K562 (cell line): ENCODE data around the gene CFAP410. TPM values are rescaled to one million over a fixed set of nuclear protein-coding genes. Genes with fewer than 3 reads are reported as not detected.

Experiments used
- ELF2 ChIP-seq: fragments of 250-450 bp; sonication (Bioruptor Pico); IDR thresholded peaks from 2 replicates; pipeline ENCODE4 v1.5.0; 2021; ENCODE audit warnings: mild to moderate bottlenecking
- ELF4 ChIP-seq: fragments of 450-650 bp; formaldehyde crosslinking; IDR thresholded peaks from 2 replicates; pipeline ENCODE4 v1.4.0; 2022; ENCODE audit warnings: missing genetic modification characterization
- MTA3 ChIP-seq: fragments of 450-650 bp; formaldehyde crosslinking; IDR thresholded peaks from 2 replicates; pipeline ENCODE4 v1.6.1; 2017; ENCODE audit warnings: mild to moderate bottlenecking, borderline replicate concordance
- POLR2G ChIP-seq: fragments of 200-400 bp; formaldehyde crosslinking; IDR thresholded peaks from 2 replicates; pipeline ENCODE4 v1.6.1; 2017; ENCODE audit warnings: low read depth, mild to moderate bottlenecking, antibody characterized with exemption, low read length, moderate library complexity
- RAD21 ChIP-seq, 2 experiments: fragments of 250-450 bp in 1 of 2; fragments of 450-650 bp in 1 of 2; sonication (Bioruptor Pico) in 1 of 2; formaldehyde crosslinking in 1 of 2; IDR thresholded peaks in 1 of 2; conservative IDR thresholded peaks in 1 of 2; 2 replicates each; pipeline versions ENCODE4 v1.4.0 to v1.8.0; 2020 to 2022; ENCODE audit warnings: mild to moderate bottlenecking in 2 of 2, moderate library complexity in 1 of 2
- RBM34 ChIP-seq: fragments of 200-400 bp; formaldehyde crosslinking; IDR thresholded peaks from 2 replicates; pipeline ENCODE4 v1.6.1; 2018; ENCODE audit warnings: low read length, borderline replicate concordance; ENCODE audit not compliant: insufficient read depth
- SIN3A ChIP-seq, 2 experiments: fragments of 150-350 bp in 1 of 2; IDR thresholded peaks; 2 replicates each; pipeline ENCODE4 v1.6.1; 2011 to 2016; ENCODE audit warnings: borderline replicate concordance in 2 of 2, low read depth in 2 of 2, low read length in 2 of 2, mild to moderate bottlenecking in 2 of 2, moderate library complexity in 2 of 2; ENCODE audit not compliant: control insufficient read depth in 1 of 2
- ZBTB7A ChIP-seq: IDR thresholded peaks from 2 replicates; pipeline ENCODE4 v1.6.1; 2011; ENCODE audit warnings: low read depth, mild to moderate bottlenecking, low read length, moderate library complexity, borderline replicate concordance; ENCODE audit not compliant: control insufficient read depth
- polyA plus RNA-seq, 8 experiments: library from polyadenylated mRNA; depleted of rRNA in 4 of 8; stranded (reverse) in 5 of 8; unstranded in 3 of 8; fragments of >200 nt; fragmentation: Nextera tagmentation in 2 of 8; fragmentation: Illumina TruSeq in 1 of 8; extraction: Ambion mirVana in 2 of 8; extraction: Trizol in 1 of 8; gene quantifications; 2 replicates each; pipeline versions ENCODE4 v1.2.1 to v1.2.3, GENCODE V29; 2011 to 2014; ENCODE audit warnings: inconsistent platforms in 1 of 8, missing spikeins in 1 of 8
- total RNA-seq, 7 experiments: library from RNA; depleted of rRNA in 6 of 7; stranded (reverse); fragments of >200 nt in 6 of 7; fragmentation: Illumina TruSeq in 2 of 7; extraction: Trizol in 2 of 7; gene quantifications; 2 replicates each; pipeline versions ENCODE4 v1.2.1 to v1.2.3, GENCODE V29; 2011 to 2021; ENCODE audit warnings: low replicate concordance in 1 of 7
- TF ChIP-seq, protein P1 (sequence below): fragments of 450-650 bp; IDR thresholded peaks from 2 replicates; pipeline ENCODE4 v1.6.1; 2016; ENCODE audit warnings: borderline replicate concordance
- TF ChIP-seq, protein P2 (sequence below), 2 experiments: IDR thresholded peaks; 2 replicates each; pipeline ENCODE4 v1.6.1; 2011; ENCODE audit warnings: borderline replicate concordance in 1 of 2, control low read depth in 1 of 2, low read depth in 1 of 2, low read length in 1 of 2, mild to moderate bottlenecking in 1 of 2, mixed read lengths in 1 of 2, moderate library complexity in 1 of 2; ENCODE audit not compliant: insufficient read depth in 1 of 2, insufficient read length in 1 of 2, poor library complexity in 1 of 2, severe bottlenecking in 1 of 2; ENCODE audit errors: extremely low read depth in 1 of 2
- TF ChIP-seq, protein P3 (sequence below): fragments of 250-450 bp; sonication (Bioruptor Pico); IDR thresholded peaks from 2 replicates; pipeline ENCODE4 v1.4.0; 2020; ENCODE audit warnings: mild to moderate bottlenecking, moderate library complexity
- TF ChIP-seq, protein P4 (sequence below), 2 experiments: fragments of 200-800 bp in 1 of 2; sonication (Bioruptor generic) in 1 of 2; sonication (generic) in 1 of 2; formaldehyde crosslinking in 1 of 2; IDR thresholded peaks in 1 of 2; conservative IDR thresholded peaks in 1 of 2; 2 replicates each; pipeline versions ENCODE4 v1.5.0 to v1.6.1; 2016 to 2020; ENCODE audit warnings: missing compliant biosample characterization in 1 of 2, missing genetic modification characterization in 1 of 2, missing genetic modification reagents in 1 of 2

Gene CFAP410
- total and polyA plus RNA-seq, 9 of the 15 experiments (the other 6 are each of a cell fraction or from before 2014, with no cell fraction given): 0.07 to 17.3 (median 2.3) TPM

DNA sequence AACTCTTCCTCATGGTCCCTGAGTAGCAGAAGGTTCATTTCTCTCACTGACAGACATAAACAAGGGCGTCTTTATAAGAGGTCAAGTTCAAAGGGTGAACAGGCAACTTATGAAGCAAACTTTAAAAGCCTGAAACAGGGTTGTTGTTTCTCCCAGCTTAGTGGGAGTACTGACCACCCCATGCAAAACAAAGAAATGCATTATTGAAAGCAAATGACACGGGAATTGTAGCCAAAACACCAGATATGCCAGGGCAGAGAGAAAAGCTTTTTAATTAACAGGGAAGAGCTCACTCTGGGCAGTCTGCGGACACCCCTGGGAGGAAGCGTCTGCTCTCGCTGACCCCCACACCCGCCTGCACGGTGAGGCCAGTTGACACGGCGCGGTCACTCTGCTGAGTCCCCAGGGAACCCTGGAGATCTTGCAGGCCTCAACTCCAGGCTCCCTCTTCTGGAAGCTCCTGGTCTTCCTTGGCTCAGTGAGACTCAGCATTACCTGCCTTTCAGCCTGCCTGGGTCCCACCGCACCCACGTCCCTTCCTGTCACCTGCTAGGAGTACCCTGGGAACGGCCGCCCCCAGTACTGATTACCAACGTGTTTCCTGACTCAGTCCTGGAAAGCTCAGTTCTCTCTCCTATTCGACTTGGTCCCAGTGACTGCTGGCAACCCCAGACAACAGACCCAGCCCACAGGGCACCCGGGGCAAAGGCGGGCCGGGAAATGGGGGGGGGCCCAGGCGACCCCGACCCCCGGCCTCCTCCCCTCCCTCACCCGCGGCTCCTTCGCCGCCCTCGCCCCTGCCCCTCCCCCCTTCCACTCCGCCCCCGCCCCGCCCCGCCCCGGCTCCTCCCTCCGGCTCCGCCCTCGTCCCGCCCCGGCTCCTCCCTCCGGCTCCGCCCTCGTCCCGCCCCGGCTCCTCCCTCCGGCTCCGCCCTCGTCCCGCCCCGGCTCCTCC is 972 bp downstream of the CFAP410 start (continued):
- TF ChIP-seq, protein P1, sequence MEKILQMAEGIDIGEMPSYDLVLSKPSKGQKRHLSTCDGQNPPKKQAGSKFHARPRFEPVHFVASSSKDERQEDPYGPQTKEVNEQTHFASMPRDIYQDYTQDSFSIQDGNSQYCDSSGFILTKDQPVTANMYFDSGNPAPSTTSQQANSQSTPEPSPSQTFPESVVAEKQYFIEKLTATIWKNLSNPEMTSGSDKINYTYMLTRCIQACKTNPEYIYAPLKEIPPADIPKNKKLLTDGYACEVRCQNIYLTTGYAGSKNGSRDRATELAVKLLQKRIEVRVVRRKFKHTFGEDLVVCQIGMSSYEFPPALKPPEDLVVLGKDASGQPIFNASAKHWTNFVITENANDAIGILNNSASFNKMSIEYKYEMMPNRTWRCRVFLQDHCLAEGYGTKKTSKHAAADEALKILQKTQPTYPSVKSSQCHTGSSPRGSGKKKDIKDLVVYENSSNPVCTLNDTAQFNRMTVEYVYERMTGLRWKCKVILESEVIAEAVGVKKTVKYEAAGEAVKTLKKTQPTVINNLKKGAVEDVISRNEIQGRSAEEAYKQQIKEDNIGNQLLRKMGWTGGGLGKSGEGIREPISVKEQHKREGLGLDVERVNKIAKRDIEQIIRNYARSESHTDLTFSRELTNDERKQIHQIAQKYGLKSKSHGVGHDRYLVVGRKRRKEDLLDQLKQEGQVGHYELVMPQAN: peak; percentile 59; the same call in 1 of the 2 replicates
- TF ChIP-seq ZBTB7A (peak; percentile 93), SIN3A (IDR thresholded peaks at IDR 0.05; ENCODE audit: borderline replicate concordance in 2 of 2, control insufficient read depth in 1 of 2, low read depth in 2 of 2, low read length in 2 of 2) (peak in 1 of 2 experiments; percentile 62; a peak in 1 of 4 replicates), RBM34 (no peak), RAD21 (CRISPR knock-in tag; conservative IDR thresholded peaks at IDR 0.05 in 1 of 2, IDR thresholded peaks at IDR 0.05 in 1 of 2) (peak; percentile 13 to 50; a peak in 2 of 4 replicates), POLR2G (0 out of 2 replicates have a peak, but pooled peaks have one; percentile 30), ELF2 (CRISPR knock-in tag) (0 out of 2 replicates have a peak, but pooled peaks have one; percentile 29), MTA3 (peak; percentile 43; the same call in 1 of the 2 replicates), ELF4 (CRISPR knock-in tag) (peak; percentile 79; the same call in 1 of the 2 replicates)
- TF ChIP-seq, protein P2, sequence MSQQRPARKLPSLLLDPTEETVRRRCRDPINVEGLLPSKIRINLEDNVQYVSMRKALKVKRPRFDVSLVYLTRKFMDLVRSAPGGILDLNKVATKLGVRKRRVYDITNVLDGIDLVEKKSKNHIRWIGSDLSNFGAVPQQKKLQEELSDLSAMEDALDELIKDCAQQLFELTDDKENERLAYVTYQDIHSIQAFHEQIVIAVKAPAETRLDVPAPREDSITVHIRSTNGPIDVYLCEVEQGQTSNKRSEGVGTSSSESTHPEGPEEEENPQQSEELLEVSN (IDR thresholded peaks at IDR 0.05; ENCODE audit: borderline replicate concordance in 1 of 2, extremely low read depth in 1 of 2, insufficient read depth in 1 of 2, insufficient read length in 1 of 2, low read depth in 1 of 2, low read length in 1 of 2, poor library complexity in 1 of 2, severe bottlenecking in 1 of 2): peak in 1 of 2 experiments; percentile 33
- TF ChIP-seq, protein P3, sequence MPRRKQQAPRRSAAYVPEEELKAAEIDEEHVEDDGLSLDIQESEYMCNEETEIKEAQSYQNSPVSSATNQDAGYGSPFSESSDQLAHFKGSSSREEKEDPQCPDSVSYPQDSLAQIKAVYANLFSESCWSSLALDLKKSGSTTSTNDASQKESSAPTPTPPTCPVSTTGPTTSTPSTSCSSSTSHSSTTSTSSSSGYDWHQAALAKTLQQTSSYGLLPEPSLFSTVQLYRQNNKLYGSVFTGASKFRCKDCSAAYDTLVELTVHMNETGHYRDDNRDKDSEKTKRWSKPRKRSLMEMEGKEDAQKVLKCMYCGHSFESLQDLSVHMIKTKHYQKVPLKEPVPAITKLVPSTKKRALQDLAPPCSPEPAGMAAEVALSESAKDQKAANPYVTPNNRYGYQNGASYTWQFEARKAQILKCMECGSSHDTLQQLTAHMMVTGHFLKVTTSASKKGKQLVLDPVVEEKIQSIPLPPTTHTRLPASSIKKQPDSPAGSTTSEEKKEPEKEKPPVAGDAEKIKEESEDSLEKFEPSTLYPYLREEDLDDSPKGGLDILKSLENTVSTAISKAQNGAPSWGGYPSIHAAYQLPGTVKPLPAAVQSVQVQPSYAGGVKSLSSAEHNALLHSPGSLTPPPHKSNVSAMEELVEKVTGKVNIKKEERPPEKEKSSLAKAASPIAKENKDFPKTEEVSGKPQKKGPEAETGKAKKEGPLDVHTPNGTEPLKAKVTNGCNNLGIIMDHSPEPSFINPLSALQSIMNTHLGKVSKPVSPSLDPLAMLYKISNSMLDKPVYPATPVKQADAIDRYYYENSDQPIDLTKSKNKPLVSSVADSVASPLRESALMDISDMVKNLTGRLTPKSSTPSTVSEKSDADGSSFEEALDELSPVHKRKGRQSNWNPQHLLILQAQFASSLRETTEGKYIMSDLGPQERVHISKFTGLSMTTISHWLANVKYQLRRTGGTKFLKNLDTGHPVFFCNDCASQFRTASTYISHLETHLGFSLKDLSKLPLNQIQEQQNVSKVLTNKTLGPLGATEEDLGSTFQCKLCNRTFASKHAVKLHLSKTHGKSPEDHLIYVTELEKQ (CRISPR knock-in tag): no peak
- TF ChIP-seq, protein P4, sequence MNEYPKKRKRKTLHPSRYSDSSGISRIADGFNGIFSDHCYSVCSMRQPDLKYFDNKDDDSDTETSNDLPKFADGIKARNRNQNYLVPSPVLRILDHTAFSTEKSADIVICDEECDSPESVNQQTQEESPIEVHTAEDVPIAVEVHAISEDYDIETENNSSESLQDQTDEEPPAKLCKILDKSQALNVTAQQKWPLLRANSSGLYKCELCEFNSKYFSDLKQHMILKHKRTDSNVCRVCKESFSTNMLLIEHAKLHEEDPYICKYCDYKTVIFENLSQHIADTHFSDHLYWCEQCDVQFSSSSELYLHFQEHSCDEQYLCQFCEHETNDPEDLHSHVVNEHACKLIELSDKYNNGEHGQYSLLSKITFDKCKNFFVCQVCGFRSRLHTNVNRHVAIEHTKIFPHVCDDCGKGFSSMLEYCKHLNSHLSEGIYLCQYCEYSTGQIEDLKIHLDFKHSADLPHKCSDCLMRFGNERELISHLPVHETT (CRISPR knock-in tag; conservative IDR thresholded peaks at IDR 0.05 in 1 of 2, IDR thresholded peaks at IDR 0.05 in 1 of 2): no peak; a peak in 1 of 4 replicates
